GM12878 (cell line): Measurements from ENCODE around the gene ADCY6. TPM values are rescaled to one million over a fixed set of nuclear protein-coding genes. Genes with fewer than 3 reads are reported as not detected.
A peak's percentile ranks its signal among the peaks of the same experiment; 100 is the strongest.

ENCODE experiments used
- ATF7 ChIP-seq: fragments of 450-650 bp; IDR thresholded peaks from 2 replicates; pipeline ENCODE4 v1.6.1; 2016; ENCODE audit warnings: low read depth, mild to moderate bottlenecking
- BRCA1 ChIP-seq: IDR thresholded peaks from 2 replicates; pipeline ENCODE4 v1.6.1; 2011; ENCODE audit warnings: low read depth, low read length, improper control_type of control experiment
- CBX5 ChIP-seq: sonication (generic); IDR thresholded peaks from 2 replicates; pipeline ENCODE4 v1.6.1; 2016; ENCODE audit warnings: low read depth, moderate library complexity, mild to moderate bottlenecking, inconsistent platforms
- CEBPB ChIP-seq, 2 experiments: fragments of 150-350 bp in 1 of 2; IDR thresholded peaks; 2 replicates each; pipeline ENCODE4 v1.6.1; 2012 to 2014; ENCODE audit warnings: low read depth in 2 of 2, low read length in 2 of 2, borderline replicate concordance in 1 of 2, inconsistent platforms in 1 of 2
- HDAC6 ChIP-seq: fragments of 200-600 bp; sonication (generic); IDR thresholded peaks from one replicate; pipeline ENCODE4 v1.8.0; 2017; ENCODE audit warnings: antibody characterized with exemption; ENCODE audit not compliant: unreplicated experiment
- IKZF1 ChIP-seq: fragments of 450-650 bp; conservative IDR thresholded peaks from 2 replicates; pipeline ENCODE4 v1.6.1; 2017; ENCODE audit warnings: antibody characterized with exemption, mild to moderate bottlenecking
- MYC ChIP-seq: IDR thresholded peaks from 2 replicates; pipeline ENCODE4 v1.6.1; 2011; ENCODE audit warnings: mild to moderate bottlenecking, low read length, moderate library complexity, inconsistent platforms; ENCODE audit not compliant: insufficient read depth, insufficient replicate concordance, insufficient read length, severe bottlenecking
- NR2C1 ChIP-seq: fragments of 450-650 bp; IDR thresholded peaks from 2 replicates; pipeline ENCODE4 v1.6.1; 2017; ENCODE audit warnings: antibody characterized with exemption, mild to moderate bottlenecking, moderate library complexity
- POLR2A ChIP-seq: IDR thresholded peaks from 2 replicates; pipeline ENCODE4 v1.6.1; 2011; ENCODE audit warnings: low read depth, mild to moderate bottlenecking, low read length
- RB1 ChIP-seq: fragments of 450-650 bp; formaldehyde crosslinking; IDR thresholded peaks from 2 replicates; pipeline ENCODE4 v1.6.1; 2017; ENCODE audit warnings: mild to moderate bottlenecking, borderline replicate concordance
- SMAD1 ChIP-seq: fragments of 450-650 bp; IDR thresholded peaks from 2 replicates; pipeline ENCODE4 v1.6.1; 2018; ENCODE audit warnings: mild to moderate bottlenecking, low read depth; ENCODE audit not compliant: partially characterized antibody
- SREBF1 ChIP-seq: IDR thresholded peaks from 2 replicates; pipeline ENCODE4 v1.6.1; 2012; ENCODE audit warnings: mild to moderate bottlenecking, low read length
- TAF1 ChIP-seq: IDR thresholded peaks from 2 replicates; pipeline ENCODE4 v1.6.1; 2011; ENCODE audit warnings: mild to moderate bottlenecking, low read depth, low read length, borderline replicate concordance
- YBX1 ChIP-seq: fragments of 450-650 bp; IDR thresholded peaks from 2 replicates; pipeline ENCODE4 v1.6.1; 2016; ENCODE audit warnings: antibody characterized with exemption
- polyA plus RNA-seq, 11 experiments: library from polyadenylated mRNA; depleted of rRNA in 4 of 11; unstranded in 6 of 11; stranded (reverse) in 5 of 11; fragments of >200 nt; fragmentation: Nextera tagmentation in 4 of 11; fragmentation: Illumina TruSeq in 1 of 11; extraction: Ambion mirVana in 4 of 11; extraction: Trizol in 1 of 11; gene quantifications; 1 replicate in 1 of 11; 2 replicates in 10 of 11; pipeline versions ENCODE4 v1.2.1 to v1.2.3, GENCODE V29; 2011 to 2016; ENCODE audit warnings: inconsistent platforms in 2 of 11, missing spikeins in 2 of 11, low read depth in 1 of 11
- total RNA-seq, 4 experiments: library from RNA; depleted of rRNA in 3 of 4; stranded (reverse); fragments of >200 nt in 3 of 4; fragmentation: Illumina TruSeq in 1 of 4; extraction: Trizol in 1 of 4; gene quantifications; 2 replicates each; pipeline versions ENCODE4 v1.2.1 to v1.2.3, GENCODE V29; 2013 to 2021
- TF ChIP-seq, protein P1 (sequence below): IDR thresholded peaks from 2 replicates; pipeline ENCODE4 v1.6.1; 2012; ENCODE audit warnings: mild to moderate bottlenecking, low read depth, low read length
- TF ChIP-seq, protein P2 (sequence below): fragments of 450-650 bp; IDR thresholded peaks from 2 replicates; pipeline ENCODE4 v1.6.1; 2017; ENCODE audit warnings: mild to moderate bottlenecking, low read depth, inconsistent platforms; ENCODE audit not compliant: poor library complexity, severe bottlenecking
- TF ChIP-seq, protein P3 (sequence below): IDR thresholded peaks from 2 replicates; pipeline ENCODE4 v1.6.1; 2011; ENCODE audit warnings: low read depth, mild to moderate bottlenecking, low read length, moderate library complexity, borderline replicate concordance; ENCODE audit errors: extremely low read depth
- TF ChIP-seq, protein P4 (sequence below): fragments of 450-650 bp; IDR thresholded peaks from 2 replicates; pipeline ENCODE4 v1.6.1; 2016; ENCODE audit warnings: mild to moderate bottlenecking

Gene ADCY6
- total and polyA plus RNA-seq, 10 of the 15 experiments (the other 5 are each of a cell fraction or from before 2014, with no cell fraction given): 0.03 to 2.0 (median 0.14) TPM; not detected in 1

DNA sequence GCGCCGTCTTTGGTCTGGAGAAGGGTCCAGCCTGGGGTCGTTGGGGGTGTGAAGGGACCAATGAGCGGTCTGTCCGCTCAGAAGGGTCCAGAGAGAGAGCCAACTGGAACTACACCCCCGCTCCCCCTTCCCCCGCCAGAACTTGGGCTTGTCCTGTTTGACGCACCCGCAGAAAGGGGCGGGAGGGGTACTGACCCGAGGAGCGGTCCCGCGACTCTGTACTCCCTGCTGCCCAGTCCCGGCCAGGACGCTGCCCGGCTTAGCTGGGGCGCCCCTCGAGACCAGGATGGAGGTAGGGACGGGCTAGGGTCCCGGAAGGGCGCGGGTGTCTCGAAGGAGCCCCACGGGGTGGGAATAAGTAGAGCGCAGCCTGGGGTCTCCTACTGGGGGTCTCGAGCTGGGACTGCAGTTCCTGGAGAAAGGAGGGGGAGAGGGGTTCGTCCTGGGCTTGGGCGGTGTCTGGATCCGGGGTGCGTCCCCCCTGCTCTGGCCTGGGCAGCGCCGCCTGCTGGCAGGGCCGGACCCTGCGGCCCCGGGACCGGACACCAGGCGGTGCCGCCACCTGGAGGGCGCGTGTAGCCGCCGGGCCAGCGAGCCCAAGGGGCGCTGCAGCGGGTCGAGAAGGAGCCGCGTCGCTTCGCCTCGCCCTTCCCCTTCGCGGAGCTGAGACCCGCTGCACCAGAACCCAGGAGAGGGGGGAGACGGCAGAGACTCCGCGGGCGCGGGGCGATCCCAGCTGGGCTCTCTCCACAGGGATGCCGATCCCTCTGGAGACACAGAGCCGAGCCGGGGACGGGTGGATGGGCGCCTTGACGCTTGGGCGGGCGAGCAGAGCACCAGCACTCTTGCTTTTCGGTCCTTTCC lies 25.6 kb upstream of the ADCY6 start (continued):
- TF ChIP-seq, protein P1, sequence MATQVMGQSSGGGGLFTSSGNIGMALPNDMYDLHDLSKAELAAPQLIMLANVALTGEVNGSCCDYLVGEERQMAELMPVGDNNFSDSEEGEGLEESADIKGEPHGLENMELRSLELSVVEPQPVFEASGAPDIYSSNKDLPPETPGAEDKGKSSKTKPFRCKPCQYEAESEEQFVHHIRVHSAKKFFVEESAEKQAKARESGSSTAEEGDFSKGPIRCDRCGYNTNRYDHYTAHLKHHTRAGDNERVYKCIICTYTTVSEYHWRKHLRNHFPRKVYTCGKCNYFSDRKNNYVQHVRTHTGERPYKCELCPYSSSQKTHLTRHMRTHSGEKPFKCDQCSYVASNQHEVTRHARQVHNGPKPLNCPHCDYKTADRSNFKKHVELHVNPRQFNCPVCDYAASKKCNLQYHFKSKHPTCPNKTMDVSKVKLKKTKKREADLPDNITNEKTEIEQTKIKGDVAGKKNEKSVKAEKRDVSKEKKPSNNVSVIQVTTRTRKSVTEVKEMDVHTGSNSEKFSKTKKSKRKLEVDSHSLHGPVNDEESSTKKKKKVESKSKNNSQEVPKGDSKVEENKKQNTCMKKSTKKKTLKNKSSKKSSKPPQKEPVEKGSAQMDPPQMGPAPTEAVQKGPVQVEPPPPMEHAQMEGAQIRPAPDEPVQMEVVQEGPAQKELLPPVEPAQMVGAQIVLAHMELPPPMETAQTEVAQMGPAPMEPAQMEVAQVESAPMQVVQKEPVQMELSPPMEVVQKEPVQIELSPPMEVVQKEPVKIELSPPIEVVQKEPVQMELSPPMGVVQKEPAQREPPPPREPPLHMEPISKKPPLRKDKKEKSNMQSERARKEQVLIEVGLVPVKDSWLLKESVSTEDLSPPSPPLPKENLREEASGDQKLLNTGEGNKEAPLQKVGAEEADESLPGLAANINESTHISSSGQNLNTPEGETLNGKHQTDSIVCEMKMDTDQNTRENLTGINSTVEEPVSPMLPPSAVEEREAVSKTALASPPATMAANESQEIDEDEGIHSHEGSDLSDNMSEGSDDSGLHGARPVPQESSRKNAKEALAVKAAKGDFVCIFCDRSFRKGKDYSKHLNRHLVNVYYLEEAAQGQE: no peak
- TF ChIP-seq IKZF1 (peak; percentile 85), SREBF1 (no peak), HDAC6 (no peak), SMAD1 (no peak), TAF1 (no peak), POLR2A (peak; percentile 75), CBX5 (no peak), YBX1 (no peak), NR2C1 (peak; percentile 45), BRCA1 (no peak), ATF7 (0 out of 2 replicates have a peak, but pooled peaks have one; percentile 9), RB1 (peak; percentile 79; the same call in 1 of the 2 replicates), MYC (peak; percentile 62), CEBPB (IDR thresholded peaks at IDR 0.05; ENCODE audit: borderline replicate concordance in 1 of 2, low read depth in 2 of 2, low read length in 2 of 2) (no peak)
- TF ChIP-seq, protein P2, sequence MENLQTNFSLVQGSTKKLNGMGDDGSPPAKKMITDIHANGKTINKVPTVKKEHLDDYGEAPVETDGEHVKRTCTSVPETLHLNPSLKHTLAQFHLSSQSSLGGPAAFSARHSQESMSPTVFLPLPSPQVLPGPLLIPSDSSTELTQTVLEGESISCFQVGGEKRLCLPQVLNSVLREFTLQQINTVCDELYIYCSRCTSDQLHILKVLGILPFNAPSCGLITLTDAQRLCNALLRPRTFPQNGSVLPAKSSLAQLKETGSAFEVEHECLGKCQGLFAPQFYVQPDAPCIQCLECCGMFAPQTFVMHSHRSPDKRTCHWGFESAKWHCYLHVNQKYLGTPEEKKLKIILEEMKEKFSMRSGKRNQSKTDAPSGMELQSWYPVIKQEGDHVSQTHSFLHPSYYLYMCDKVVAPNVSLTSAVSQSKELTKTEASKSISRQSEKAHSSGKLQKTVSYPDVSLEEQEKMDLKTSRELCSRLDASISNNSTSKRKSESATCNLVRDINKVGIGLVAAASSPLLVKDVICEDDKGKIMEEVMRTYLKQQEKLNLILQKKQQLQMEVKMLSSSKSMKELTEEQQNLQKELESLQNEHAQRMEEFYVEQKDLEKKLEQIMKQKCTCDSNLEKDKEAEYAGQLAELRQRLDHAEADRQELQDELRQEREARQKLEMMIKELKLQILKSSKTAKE: no peak
- TF ChIP-seq, protein P3, sequence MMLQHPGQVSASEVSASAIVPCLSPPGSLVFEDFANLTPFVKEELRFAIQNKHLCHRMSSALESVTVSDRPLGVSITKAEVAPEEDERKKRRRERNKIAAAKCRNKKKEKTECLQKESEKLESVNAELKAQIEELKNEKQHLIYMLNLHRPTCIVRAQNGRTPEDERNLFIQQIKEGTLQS: 0 out of 2 replicates have a peak, but pooled peaks have one; percentile 36
- TF ChIP-seq, protein P4, sequence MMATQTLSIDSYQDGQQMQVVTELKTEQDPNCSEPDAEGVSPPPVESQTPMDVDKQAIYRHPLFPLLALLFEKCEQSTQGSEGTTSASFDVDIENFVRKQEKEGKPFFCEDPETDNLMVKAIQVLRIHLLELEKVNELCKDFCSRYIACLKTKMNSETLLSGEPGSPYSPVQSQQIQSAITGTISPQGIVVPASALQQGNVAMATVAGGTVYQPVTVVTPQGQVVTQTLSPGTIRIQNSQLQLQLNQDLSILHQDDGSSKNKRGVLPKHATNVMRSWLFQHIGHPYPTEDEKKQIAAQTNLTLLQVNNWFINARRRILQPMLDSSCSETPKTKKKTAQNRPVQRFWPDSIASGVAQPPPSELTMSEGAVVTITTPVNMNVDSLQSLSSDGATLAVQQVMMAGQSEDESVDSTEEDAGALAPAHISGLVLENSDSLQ: no peak
